Esophagus muscularis mucosa (tissue), 4 donors: ENCODE data around the gene ACOT12. TPM values are rescaled to one million over a fixed set of nuclear protein-coding genes. Genes with fewer than 3 reads are reported as not detected.

Experiments used
- DNase-seq: peaks from one replicate; pipeline ENCODE4 v3.0.0-alpha.2; 2017; ENCODE audit errors: extremely low spot score
- H3K27ac ChIP-seq, 4 donors: fragments of 200-600 bp; sonication (generic); replicated peaks in 1 of 4; 1 replicate in 3 of 4; 2 replicates in 1 of 4; pipeline ENCODE4 v1.5.1; 2016 to 2019; ENCODE audit warnings: mild to moderate bottlenecking in 1 of 4
- H3K27me3 ChIP-seq, 4 donors: fragments of 200-600 bp; sonication (generic); one replicate each; pipeline versions ENCODE4 v1.5.1 to v1.6.0; 2016 to 2019
- H3K36me3 ChIP-seq, 4 donors: fragments of 200-600 bp; sonication (generic); one replicate each; pipeline ENCODE4 v1.5.1; 2016 to 2019
- H3K4me1 ChIP-seq, 4 donors: fragments of 200-600 bp; sonication (generic); one replicate each; pipeline ENCODE4 v1.5.1; 2016 to 2019
- H3K4me3 ChIP-seq, 4 donors: fragments of 200-600 bp; sonication (generic); 1 replicate in 2 of 4; 2 replicates in 2 of 4; pipeline ENCODE4 v1.5.1; 2016 to 2019; ENCODE audit warnings: mild to moderate bottlenecking in 4 of 4, moderate library complexity in 1 of 4
- H3K9me3 ChIP-seq, 4 donors: fragments of 200-600 bp; sonication (generic); 1 replicate in 3 of 4; 2 replicates in 1 of 4; pipeline ENCODE4 v1.5.1; 2016 to 2019
- CTCF ChIP-seq, 3 experiments: fragments of 200-600 bp in 2 of 3; fragments of 450-650 bp in 1 of 3; sonication (generic) in 2 of 3; IDR thresholded peaks; one replicate each; pipeline ENCODE4 v1.5.1; 2017 to 2019; ENCODE audit warnings: antibody characterized with exemption in 3 of 3, mild to moderate bottlenecking in 2 of 3, moderate library complexity in 1 of 3
- EP300 ChIP-seq: sonication (generic); formaldehyde crosslinking; IDR thresholded peaks from one replicate; pipeline ENCODE4 v1.6.1; 2017; ENCODE audit warnings: antibody characterized with exemption
- POLR2A ChIP-seq: fragments of 450-650 bp; IDR thresholded peaks from one replicate; pipeline ENCODE4 v1.6.1; 2017; ENCODE audit warnings: antibody characterized with exemption, moderate library complexity, mild to moderate bottlenecking, low read depth
- POLR2AphosphoS5 ChIP-seq, 2 donors: sonication (generic); formaldehyde crosslinking; IDR thresholded peaks; one replicate each; pipeline ENCODE4 v1.6.1; 2017; ENCODE audit warnings: antibody characterized with exemption in 2 of 2
- WGBS: methylation state at CpG from one replicate; pipeline ENCODE4 v1.1.5; 2018; 5-methylcytosine and 5-hydroxymethylcytosine counted together
- intact Hi-C: fragments of 100-400 bp; cut with DNase I; formaldehyde crosslinking; loops from one replicate; pipeline ENCODE4 v1.15.1; 2023
- total RNA-seq, 4 donors: library from RNA; depleted of rRNA; stranded (reverse); fragments of >200 nt; gene quantifications; one replicate each; pipeline versions ENCODE4 v1.1.0 to v1.2.1, GENCODE V29; 2016

ACOT12 gene
- total RNA-seq, 4 donors from 2014 or later: not detected

GRCh38 chr5:81424728-81425127 is 30.8 kb upstream of the ACOT12 start:
- Histone ChIP-seq H3K27ac (no peak overlapping the region), H3K36me3 (peaks cover 0 to 19% (median 17%) of the 10 kb centered on the region in 4 donors), H3K4me1 (peaks cover 15 to 27% (median 20%) of the 10 kb centered on the region in 4 donors), H3K27me3 (no peaks in the 10 kb centered on the region), H3K9me3 (no peaks in the 10 kb centered on the region), H3K4me3 (no peak overlapping the region)
- intact Hi-C loops: loop anchor here (5.0 to 10.0 kb wide), 5 partner anchors 83 to 803 kb away; partner anchors contain the start of genes ATG10 and SSBP2
- no peak for DNase-seq
- WGBS: 97% methylated on average over 1 of the region's 1 CpG
- no peak for TF ChIP-seq POLR2A
- no peak for TF ChIP-seq POLR2AphosphoS5 (IDR thresholded peaks at IDR 0.05)

- WGBS: 65% methylated on average over 2 of the region's 2 CpGs
- intact Hi-C loops: loop anchor here (10.0 kb wide), 1 partner anchor 552 kb away; the partner anchor contains the start of gene ATG10
These were observed 28.7 kb upstream of the ACOT12 start for GRCh38 chr5:81422671-81423070.

GRCh38 chr5:81420039-81420667 is 26.2 kb upstream of the ACOT12 start:
- WGBS: 60% methylated on average over 6 of the region's 6 CpGs

More at GRCh38 chr5:81422671-81423070, 28.7 kb upstream of the ACOT12 start:
- TF ChIP-seq POLR2AphosphoS5 (IDR thresholded peaks at IDR 0.05) (no peak), EP300 (no peak), POLR2A (no peak)
- Histone ChIP-seq H3K27me3 (no peaks in the 10 kb centered on the region), H3K4me1 (peaks cover 15 to 27% (median 20%) of the 10 kb centered on the region in 4 donors), H3K27ac (no peak overlapping the region), H3K9me3 (no peaks in the 10 kb centered on the region), H3K36me3 (peaks cover 0 to 37% (median 26%) of the 10 kb centered on the region in 4 donors), H3K4me3 (no peak overlapping the region)
- DNase-seq: no peak

GRCh38 chr5:81418606-81419005 is 24.7 kb upstream of the ACOT12 start:
- TF ChIP-seq EP300 (no peak), CTCF (IDR thresholded peaks at IDR 0.05) (no peak), POLR2A (no peak), POLR2AphosphoS5 (IDR thresholded peaks at IDR 0.05) (no peak)
- intact Hi-C loops: no loop called here
- peaks cover 3 to 37% (median 26%) of the 10 kb centered on the region in 4 donors for H3K36me3 ChIP-seq

More at GRCh38 chr5:81420039-81420667, 26.2 kb upstream of the ACOT12 start:
- H3K27ac ChIP-seq: no peak overlapping the region
- intact Hi-C loops: loop anchor here (10.0 kb wide), 1 partner anchor 555 kb away; the partner anchor contains the start of gene ATG10
- peaks cover 0 to 37% (median 26%) of the 10 kb centered on the region in 4 donors for H3K36me3 ChIP-seq
- H3K4me3 ChIP-seq: no peak overlapping the region
- H3K4me1 ChIP-seq: peaks cover 0 to 5% (median 4%) of the 10 kb centered on the region in 4 donors
- DNase-seq: no peak
- no peaks in the 10 kb centered on the region for H3K9me3 ChIP-seq
- no peak for TF ChIP-seq POLR2A
- TF ChIP-seq EP300: no peak
- no peak for TF ChIP-seq CTCF (IDR thresholded peaks at IDR 0.05)
- TF ChIP-seq POLR2AphosphoS5 (IDR thresholded peaks at IDR 0.05): no peak
- no peaks in the 10 kb centered on the region for H3K27me3 ChIP-seq

GRCh38 chr5:81417052-81417451 is 23.1 kb upstream of the ACOT12 start:
- WGBS: 82% methylated on average over 4 of the region's 4 CpGs
- TF ChIP-seq POLR2A (no peak), POLR2AphosphoS5 (IDR thresholded peaks at IDR 0.05) (no peak), EP300 (no peak), CTCF (IDR thresholded peaks at IDR 0.05) (no peak)
- DNase-seq: no peak
- Histone ChIP-seq H3K4me1 (no peaks in the 10 kb centered on the region), H3K36me3 (peaks cover 3 to 37% (median 26%) of the 10 kb centered on the region in 4 donors), H3K4me3 (no peak overlapping the region), H3K9me3 (no peaks in the 10 kb centered on the region), H3K27ac (no peak overlapping the region), H3K27me3 (no peaks in the 10 kb centered on the region)
- intact Hi-C loops: no loop called here

More at GRCh38 chr5:81418606-81419005, 24.7 kb upstream of the ACOT12 start:
- H3K4me3 ChIP-seq: no peak overlapping the region
- H3K27me3 ChIP-seq: no peaks in the 10 kb centered on the region
- no peak for DNase-seq
- H3K27ac ChIP-seq: no peak overlapping the region
- peaks cover 0 to 4% (median 2%) of the 10 kb centered on the region in 4 donors for H3K4me1 ChIP-seq
- no peaks in the 10 kb centered on the region for H3K9me3 ChIP-seq
